Lower leg skin (tissue), 3 donors: ENCODE data around the gene CD200R1L.

Experiments used
- POLR2A ChIP-seq, 2 donors: fragments of 450-650 bp; IDR thresholded peaks; one replicate each; pipeline ENCODE4 v1.6.1; 2016 to 2017; ENCODE audit warnings: antibody characterized with exemption in 2 of 2, mild to moderate bottlenecking in 1 of 2, moderate library complexity in 1 of 2
- TF ChIP-seq, protein P1 (sequence below), 3 donors: fragments of 450-650 bp; IDR thresholded peaks; one replicate each; pipeline ENCODE4 v1.5.1; 2016; ENCODE audit warnings: antibody characterized with exemption in 3 of 3, mild to moderate bottlenecking in 3 of 3, moderate library complexity in 2 of 3

- TF ChIP-seq, protein P1, sequence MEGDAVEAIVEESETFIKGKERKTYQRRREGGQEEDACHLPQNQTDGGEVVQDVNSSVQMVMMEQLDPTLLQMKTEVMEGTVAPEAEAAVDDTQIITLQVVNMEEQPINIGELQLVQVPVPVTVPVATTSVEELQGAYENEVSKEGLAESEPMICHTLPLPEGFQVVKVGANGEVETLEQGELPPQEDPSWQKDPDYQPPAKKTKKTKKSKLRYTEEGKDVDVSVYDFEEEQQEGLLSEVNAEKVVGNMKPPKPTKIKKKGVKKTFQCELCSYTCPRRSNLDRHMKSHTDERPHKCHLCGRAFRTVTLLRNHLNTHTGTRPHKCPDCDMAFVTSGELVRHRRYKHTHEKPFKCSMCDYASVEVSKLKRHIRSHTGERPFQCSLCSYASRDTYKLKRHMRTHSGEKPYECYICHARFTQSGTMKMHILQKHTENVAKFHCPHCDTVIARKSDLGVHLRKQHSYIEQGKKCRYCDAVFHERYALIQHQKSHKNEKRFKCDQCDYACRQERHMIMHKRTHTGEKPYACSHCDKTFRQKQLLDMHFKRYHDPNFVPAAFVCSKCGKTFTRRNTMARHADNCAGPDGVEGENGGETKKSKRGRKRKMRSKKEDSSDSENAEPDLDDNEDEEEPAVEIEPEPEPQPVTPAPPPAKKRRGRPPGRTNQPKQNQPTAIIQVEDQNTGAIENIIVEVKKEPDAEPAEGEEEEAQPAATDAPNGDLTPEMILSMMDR (IDR thresholded peaks at IDR 0.05) = no peak
- no peak for TF ChIP-seq POLR2A (IDR thresholded peaks at IDR 0.05)
Observed at GRCh38 chr3:112858410-112859069, 11.9 kb upstream of the CD200R1L start.
